Measurements from ENCODE around the gene SMTN. TPM values are rescaled to one million over a fixed set of nuclear protein-coding genes. Genes with fewer than 3 reads are reported as not detected.

The SMTN gene
- total RNA-seq, 6 experiments from 2014 or later, result 16.9 to 54.1 (median 24.3) TPM

DNA sequence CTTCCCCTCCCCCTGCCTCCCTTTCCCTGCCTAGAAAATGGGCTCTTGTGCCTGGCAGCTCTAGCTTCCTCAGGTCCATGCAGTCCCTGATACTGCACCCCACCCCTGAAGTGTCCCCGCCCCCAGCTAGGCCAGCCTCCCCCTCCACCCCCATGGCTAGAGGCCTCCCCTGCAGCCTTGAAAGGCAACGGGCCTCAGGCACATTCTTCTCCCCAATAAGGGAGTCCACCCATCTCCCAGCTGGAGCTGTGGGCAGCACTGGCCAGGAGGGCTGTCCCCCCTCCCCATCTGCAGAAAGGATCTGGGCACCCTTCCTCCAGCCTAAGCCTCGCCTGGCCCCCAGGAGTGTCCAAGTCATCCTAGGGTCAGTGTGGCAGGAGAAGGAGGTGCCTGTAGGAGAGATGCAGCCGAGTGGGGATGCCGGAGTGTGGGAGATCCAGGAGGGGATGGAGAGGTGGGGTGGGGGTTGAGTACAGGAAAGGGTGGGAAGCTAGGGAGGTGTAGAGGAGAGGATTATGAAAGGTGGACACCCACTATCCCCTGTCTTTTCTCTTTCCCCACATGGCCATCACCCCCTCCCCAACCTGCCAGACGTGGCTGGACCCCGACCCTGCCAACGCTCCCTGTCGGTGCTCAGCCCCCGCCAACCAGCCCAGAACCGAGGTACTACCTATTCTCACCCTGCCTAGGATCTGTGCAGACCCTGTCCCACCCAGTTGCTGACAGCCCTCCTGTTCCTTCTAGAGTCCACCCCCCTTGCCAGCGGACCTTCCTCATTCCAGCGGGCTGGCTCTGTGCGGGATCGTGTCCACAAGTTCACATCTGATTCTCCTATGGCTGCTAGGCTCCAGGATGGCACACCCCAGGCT lies 9.3 kb downstream of the SMTN start:
- Histone ChIP-seq H3K9me3 (no peaks in the 10 kb centered on the region), H3K27ac (no peak overlapping the region), H3K36me3 (peaks cover 0 to 3% (median 0%) of the 10 kb centered on the region in 4 donors), H3K4me3 (no peak overlapping the region), H3K27me3 (no peaks in the 10 kb centered on the region), H3K4me1 (no peaks in the 10 kb centered on the region)
- TF ChIP-seq POLR2A (IDR thresholded peaks at IDR 0.05), result no peak
- TF ChIP-seq, protein P1, sequence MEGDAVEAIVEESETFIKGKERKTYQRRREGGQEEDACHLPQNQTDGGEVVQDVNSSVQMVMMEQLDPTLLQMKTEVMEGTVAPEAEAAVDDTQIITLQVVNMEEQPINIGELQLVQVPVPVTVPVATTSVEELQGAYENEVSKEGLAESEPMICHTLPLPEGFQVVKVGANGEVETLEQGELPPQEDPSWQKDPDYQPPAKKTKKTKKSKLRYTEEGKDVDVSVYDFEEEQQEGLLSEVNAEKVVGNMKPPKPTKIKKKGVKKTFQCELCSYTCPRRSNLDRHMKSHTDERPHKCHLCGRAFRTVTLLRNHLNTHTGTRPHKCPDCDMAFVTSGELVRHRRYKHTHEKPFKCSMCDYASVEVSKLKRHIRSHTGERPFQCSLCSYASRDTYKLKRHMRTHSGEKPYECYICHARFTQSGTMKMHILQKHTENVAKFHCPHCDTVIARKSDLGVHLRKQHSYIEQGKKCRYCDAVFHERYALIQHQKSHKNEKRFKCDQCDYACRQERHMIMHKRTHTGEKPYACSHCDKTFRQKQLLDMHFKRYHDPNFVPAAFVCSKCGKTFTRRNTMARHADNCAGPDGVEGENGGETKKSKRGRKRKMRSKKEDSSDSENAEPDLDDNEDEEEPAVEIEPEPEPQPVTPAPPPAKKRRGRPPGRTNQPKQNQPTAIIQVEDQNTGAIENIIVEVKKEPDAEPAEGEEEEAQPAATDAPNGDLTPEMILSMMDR (IDR thresholded peaks at IDR 0.05), result no peak
- intact Hi-C loops (cut with DNase I), result loop anchor here (10.0 kb wide), 2 partner anchors 54 to 144 kb away; partner anchors contain the start of gene PLA2G3 (in 1 of the 2)
- DNase-seq (no peak), ATAC-seq (no peak)
- 82% methylated on average over 3 of the region's 15 CpGs for WGBS (ENCODE audit: insufficient coverage, low coverage, low lambda C conversion rate, missing lambda C conversion rate)

DNA sequence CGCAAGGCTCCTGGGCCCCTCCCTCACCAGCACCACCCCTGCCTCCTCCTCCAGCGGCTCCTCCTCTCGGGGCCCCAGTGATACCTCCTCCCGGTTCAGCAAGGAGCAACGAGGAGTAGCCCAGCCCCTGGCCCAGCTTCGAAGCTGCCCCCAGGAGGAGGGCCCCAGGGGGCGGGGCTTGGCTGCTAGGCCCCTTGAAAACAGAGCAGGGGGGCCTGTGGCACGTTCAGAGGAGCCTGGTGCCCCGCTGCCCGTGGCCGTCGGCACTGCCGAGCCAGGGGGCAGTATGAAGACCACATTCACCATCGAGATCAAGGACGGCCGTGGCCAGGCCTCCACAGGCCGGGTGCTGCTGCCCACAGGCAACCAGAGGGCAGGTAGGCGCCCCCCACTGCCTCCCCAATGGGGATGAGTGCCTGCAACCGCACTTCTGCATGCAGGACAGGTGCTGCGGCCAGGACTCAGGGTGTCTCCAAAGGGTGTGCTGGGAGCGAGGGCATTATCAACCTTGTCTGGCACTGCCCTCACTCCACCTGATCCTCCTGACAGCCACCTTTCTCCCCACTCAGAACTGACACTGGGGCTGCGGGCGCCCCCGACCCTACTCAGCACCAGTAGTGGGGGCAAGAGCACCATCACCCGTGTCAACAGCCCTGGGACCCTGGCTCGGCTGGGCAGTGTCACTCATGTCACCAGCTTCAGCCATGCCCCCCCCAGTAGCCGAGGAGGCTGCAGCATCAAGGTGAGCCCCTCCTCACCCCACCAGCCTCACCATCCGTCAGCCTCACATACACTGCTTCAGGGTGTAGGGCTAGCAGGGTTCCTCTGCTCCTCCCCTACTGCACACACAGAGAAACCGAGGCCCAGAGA lies 10.2 kb downstream of the SMTN start:
- DNase-seq (no peak), ATAC-seq (no peak)
- no peak overlapping the region for H3K27ac ChIP-seq
- H3K4me1 ChIP-seq, result no peaks in the 10 kb centered on the region
- TF ChIP-seq POLR2A (IDR thresholded peaks at IDR 0.05), result no peak
- TF ChIP-seq, protein P1 (IDR thresholded peaks at IDR 0.05), result no peak
- no peak overlapping the region for H3K4me3 ChIP-seq
- intact Hi-C loops (cut with DNase I), result loop anchor here (10.0 kb wide), 2 partner anchors 53 to 143 kb away; partner anchors contain the start of gene PLA2G3 (in 1 of the 2)
- H3K27me3 ChIP-seq, result no peaks in the 10 kb centered on the region
- 100% methylated on average over 1 of the region's 29 CpGs for WGBS (ENCODE audit: insufficient coverage, low coverage, low lambda C conversion rate, missing lambda C conversion rate)
- no peaks in the 10 kb centered on the region for H3K9me3 ChIP-seq
- H3K36me3 ChIP-seq, result peaks cover 0 to 5% (median 0%) of the 10 kb centered on the region in 4 donors

DNA sequence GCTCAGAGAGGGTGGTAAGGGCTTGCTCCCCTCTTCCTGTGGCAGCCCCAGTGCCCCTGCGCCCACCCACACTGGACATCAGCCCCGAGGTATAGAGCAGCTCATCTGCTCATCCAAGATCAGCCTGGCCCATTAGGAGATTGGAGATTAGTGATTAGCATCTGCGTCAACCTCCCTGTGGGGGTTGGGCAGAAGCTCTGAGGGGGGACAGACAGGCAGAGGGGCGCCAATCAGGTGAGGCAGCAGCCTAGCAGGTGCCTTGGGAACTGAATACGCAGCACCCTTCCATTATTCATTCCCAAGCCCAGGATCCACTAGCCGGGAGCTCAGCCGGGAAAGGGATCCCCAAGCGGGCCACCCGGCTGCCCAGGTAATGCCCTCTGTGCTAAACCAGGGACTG lies 11.0 kb downstream of the SMTN start:
- no peaks in the 10 kb centered on the region for H3K9me3 ChIP-seq
- WGBS (ENCODE audit: insufficient coverage, low coverage, low lambda C conversion rate, missing lambda C conversion rate), result no CpG with 5 or more reads among the region's 9 CpGs
- DNase-seq (no peak), ATAC-seq (no peak)
- H3K27me3 ChIP-seq, result no peaks in the 10 kb centered on the region
- TF ChIP-seq, protein P1 (IDR thresholded peaks at IDR 0.05), result no peak
- TF ChIP-seq POLR2A (IDR thresholded peaks at IDR 0.05), result no peak
- H3K36me3 ChIP-seq, result peaks cover 0 to 8% (median 0%) of the 10 kb centered on the region in 4 donors
- intact Hi-C loops (cut with DNase I), result loop anchor here (10.0 kb wide), 2 partner anchors 53 to 143 kb away; partner anchors contain the start of gene PLA2G3 (in 1 of the 2)
- H3K4me3 ChIP-seq, result no peak overlapping the region
- H3K4me1 ChIP-seq, result no peaks in the 10 kb centered on the region
- no peak overlapping the region for H3K27ac ChIP-seq

DNA sequence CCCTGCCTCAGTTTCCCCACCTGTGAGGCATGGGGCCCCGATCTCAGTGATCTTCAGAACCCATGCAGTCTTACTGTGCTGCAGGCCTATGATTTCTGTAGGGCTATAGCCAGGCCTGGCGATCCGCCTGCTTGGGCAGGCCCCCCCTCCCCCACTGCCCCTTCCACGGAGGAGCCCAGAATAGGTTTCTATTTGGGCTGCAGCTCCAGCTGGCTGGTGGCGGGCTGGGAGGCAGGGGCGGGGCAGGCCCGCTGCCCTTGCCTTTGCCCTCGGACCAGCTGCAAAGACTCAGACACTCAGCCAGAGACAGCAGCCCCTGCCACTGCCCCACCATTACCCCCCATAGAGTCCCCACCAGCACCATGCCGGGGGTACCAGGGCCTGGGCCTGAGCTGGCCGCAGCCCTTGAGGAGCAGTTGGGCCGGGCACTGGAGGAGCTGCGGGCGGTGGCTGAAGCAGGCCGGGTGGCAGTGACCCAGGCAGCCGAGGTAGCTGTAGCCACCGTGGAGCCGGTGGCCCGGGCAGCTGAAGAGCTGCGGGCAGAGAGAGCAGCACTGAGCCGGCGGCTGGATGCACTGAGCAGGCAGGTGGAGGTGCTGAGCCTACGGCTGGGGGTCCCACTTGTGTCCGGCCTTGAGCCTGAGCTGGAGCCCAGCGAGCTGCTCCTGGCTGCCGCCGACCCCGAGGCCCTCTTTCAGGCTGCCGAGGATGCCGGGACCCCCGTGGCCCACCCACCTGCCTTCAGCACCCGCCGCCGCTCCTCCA lies 12.2 kb downstream of the SMTN start:
- DNase-seq (no peak), ATAC-seq (no peak)
- WGBS (ENCODE audit: insufficient coverage, low coverage, low lambda C conversion rate, missing lambda C conversion rate), result 50% methylated on average over 1 of the region's 33 CpGs
- H3K4me3 ChIP-seq, result no peak overlapping the region
- no peaks in the 10 kb centered on the region for H3K4me1 ChIP-seq
- peaks cover 0 to 8% (median 0%) of the 10 kb centered on the region in 4 donors for H3K36me3 ChIP-seq
- H3K27ac ChIP-seq, result no peak overlapping the region
- H3K9me3 ChIP-seq, result no peaks in the 10 kb centered on the region
- no peak for TF ChIP-seq POLR2A (IDR thresholded peaks at IDR 0.05)
- TF ChIP-seq, protein P1 (IDR thresholded peaks at IDR 0.05), result no peak
- intact Hi-C loops (cut with DNase I), result loop anchor here (10.0 kb wide), 2 partner anchors 52 to 142 kb away; partner anchors contain the start of gene PLA2G3 (in 1 of the 2)
- no peaks in the 10 kb centered on the region for H3K27me3 ChIP-seq
